ENCODE data around the gene SCARF2. TPM values are rescaled to one million over a fixed set of nuclear protein-coding genes. Genes with fewer than 3 reads are reported as not detected.
"Not testable (repeated sequence)": the region's sequence is repeated elsewhere in the genome, so short reads cannot be mapped to it uniquely, and the experiment has no call there.

Gene SCARF2
- total and polyA plus RNA-seq, 8 donors, result 0.89 to 42.9 (median 3.9) TPM

GRCh38 chr22:20472629-20473442 is 35.2 kb upstream of the SCARF2 start:
- H3K27ac ChIP-seq, result no peak overlapping the region
- H3K36me3 ChIP-seq, result peaks cover 8 to 37% (median 34%) of the 10 kb centered on the region in 4 donors
- H3K27me3 ChIP-seq, result no peaks in the 10 kb centered on the region
- no peak for DNase-seq
- no peak overlapping the region for H3K4me3 ChIP-seq
- H3K4me1 ChIP-seq, result no peaks in the 10 kb centered on the region
- WGBS, 5 donors, result 88 to 95% (median 91%) methylated on average over 10 to 11 of the region's 11 CpGs
- intact Hi-C loops (cut with DNase I; ENCODE audit: low total_unique reads), result no loop called here
- TF ChIP-seq POLR2A (IDR thresholded peaks at IDR 0.05), result no peak
- no peak for TF ChIP-seq CTCF (IDR thresholded peaks at IDR 0.05)
- TF ChIP-seq POLR2AphosphoS5 (IDR thresholded peaks at IDR 0.05), result no peak
- TF ChIP-seq EP300 (IDR thresholded peaks at IDR 0.05), result no peak
- H3K9me3 ChIP-seq, result no peaks in the 10 kb centered on the region

- no peaks in the 10 kb centered on the region for H3K27me3 ChIP-seq
- H3K9me3 ChIP-seq, result no peaks in the 10 kb centered on the region
- DNase-seq, result no peak
- TF ChIP-seq CTCF (IDR thresholded peaks at IDR 0.05) (no peak), EP300 (IDR thresholded peaks at IDR 0.05) (no peak), POLR2A (IDR thresholded peaks at IDR 0.05) (no peak), POLR2AphosphoS5 (IDR thresholded peaks at IDR 0.05) (no peak)
- intact Hi-C loops (cut with DNase I; ENCODE audit: low total_unique reads), result no loop called here
- no peak overlapping the region for H3K4me3 ChIP-seq
- peaks cover 8 to 37% (median 34%) of the 10 kb centered on the region in 4 donors for H3K36me3 ChIP-seq
- H3K27ac ChIP-seq, result no peak overlapping the region
- H3K4me1 ChIP-seq, result no peaks in the 10 kb centered on the region
- 92 to 96% (median 95%) methylated on average over 8 to 9 of the region's 9 CpGs for WGBS, 5 donors
These were observed 33.7 kb upstream of the SCARF2 start for GRCh38 chr22:20471126-20471833.

GRCh38 chr22:20470525-20470924 is 32.9 kb upstream of the SCARF2 start:
- DNase-seq; H3K9me3 ChIP-seq; H3K27ac ChIP-seq; intact Hi-C loops (cut with DNase I; ENCODE audit: low total_unique reads); H3K4me1 ChIP-seq; H3K4me3 ChIP-seq; H3K27me3 ChIP-seq: not testable (repeated sequence)
- peaks cover 8 to 38% (median 35%) of the 10 kb centered on the region in 4 donors for H3K36me3 ChIP-seq
- 94 to 100% (median 97%) methylated on average over 2 of the region's 2 CpGs for WGBS, 5 donors

GRCh38 chr22:20469110-20469868 is 31.7 kb upstream of the SCARF2 start:
- H3K36me3 ChIP-seq, result peaks cover 13 to 50% (median 47%) of the 10 kb centered on the region in 4 donors
- H3K27ac ChIP-seq, result no peak overlapping the region
- TF ChIP-seq EP300 (IDR thresholded peaks at IDR 0.05) (no peak), POLR2A (IDR thresholded peaks at IDR 0.05) (no peak), POLR2AphosphoS5 (IDR thresholded peaks at IDR 0.05) (no peak), CTCF (IDR thresholded peaks at IDR 0.05) (no peak)
- WGBS, 5 donors, result 81 to 92% (median 85%) methylated on average over 6 of the region's 6 CpGs
- intact Hi-C loops (cut with DNase I; ENCODE audit: low total_unique reads), result no loop called here
- H3K4me1 ChIP-seq, result peaks cover 0 to 4% (median 0%) of the 10 kb centered on the region in 4 donors
- no peak overlapping the region for H3K4me3 ChIP-seq
- no peaks in the 10 kb centered on the region for H3K9me3 ChIP-seq
- no peaks in the 10 kb centered on the region for H3K27me3 ChIP-seq
- no peak for DNase-seq

Data from stomach (tissue), 9 donors.